ENCODE results near the gene MAP3K7. TPM values are rescaled to one million over a fixed set of nuclear protein-coding genes. Genes with fewer than 3 reads are reported as not detected.

Gene MAP3K7
- total and polyA plus RNA-seq, 2 of the 13 experiments (the other 11 are each of a cell fraction or from before 2014, with no cell fraction given): 24.1 to 24.4 TPM

GRCh38 chr6:90494067-90494780 is 92.6 kb downstream of the MAP3K7 start:
- H3K9me3 ChIP-seq (ENCODE audit: low read length): no peaks in the 10 kb centered on the region
- no TSS peak for BruUV-seq (replicated peaks)
- no peak for DNase-seq (ENCODE audit: low spot score)
- no peak for ATAC-seq
- no peak overlapping the region for H3K4me2 ChIP-seq (ENCODE audit: low read depth, low read length)
- H2AFZ ChIP-seq (ENCODE audit: low read length): no peak overlapping the region
- 27% methylated on average over 7 of the region's 7 CpGs for WGBS (ENCODE audit: low lambda C conversion rate)
- TF ChIP-seq MTF2 (CRISPR knock-in tag; IDR thresholded peaks at IDR 0.05; ENCODE audit: borderline replicate concordance) (no peak), GFI1 (CRISPR knock-in tag; IDR thresholded peaks at IDR 0.05; ENCODE audit: borderline replicate concordance) (no peak), RAD21 (CRISPR knock-in tag; IDR thresholded peaks at IDR 0.05) (no peak), SMAD1 (CRISPR knock-in tag; IDR thresholded peaks at IDR 0.05; ENCODE audit: borderline replicate concordance, low read depth) (no peak)
- in situ Hi-C loops (cut with HindIII; ENCODE audit: extremely low pct_ligation_motif_present, low pct_unique_long_range_greater_than_20kb) (loop anchor here (25.0 kb wide), 1 partner anchor 207 kb away; the partner anchor contains the start of gene BACH2), intact Hi-C loops (cut with micrococcal nuclease; ENCODE audit: unreplicated experiment) (no loop called here)
- no peaks in the 10 kb centered on the region; a peak in 1 of 5 replicates for H3K27me3 ChIP-seq (ENCODE audit: control insufficient read depth in 1 of 2, insufficient read depth in 2 of 2, low read length in 2 of 2)
- H4K20me1 ChIP-seq (ENCODE audit: insufficient read depth, low read length): no peaks in the 10 kb centered on the region
- no peaks in the 10 kb centered on the region for H3K79me2 ChIP-seq (ENCODE audit: insufficient read depth, low read length)
- POLR2A ChIA-PET: no interaction called here
- H3K27ac ChIP-seq (ENCODE audit: extremely low read length, insufficient read depth, low read length): no peak overlapping the region
- FAIRE-seq: no peak
- H3K9ac ChIP-seq (ENCODE audit: insufficient read depth, low read depth, low read length): no peak overlapping the region
- no peaks in the 10 kb centered on the region for H3K4me1 ChIP-seq (ENCODE audit: insufficient read depth, low read length)
- CTCF ChIA-PET (ENCODE audit: low intra/inter-chr PET ratio, low total read pairs): no interaction called here
- no peak overlapping the region for H3K4me3 ChIP-seq (replicated peaks in 1 of 3; ENCODE audit: insufficient read depth in 1 of 3, low read depth in 2 of 3, low read length in 3 of 3)
- no peaks in the 10 kb centered on the region for H3K36me3 ChIP-seq (replicated peaks in 1 of 2; ENCODE audit: control insufficient read depth in 1 of 2, insufficient read depth in 2 of 2, low read length in 2 of 2)

- in situ Hi-C loops (cut with HindIII; ENCODE audit: extremely low pct_ligation_motif_present, low pct_unique_long_range_greater_than_20kb): loop anchor here (25.0 kb wide), 1 partner anchor 206 kb away; the partner anchor contains the start of gene BACH2
- Histone ChIP-seq H3K9me3 (ENCODE audit: low read length) (no peaks in the 10 kb centered on the region), H3K36me3 (replicated peaks in 1 of 2; ENCODE audit: control insufficient read depth in 1 of 2, insufficient read depth in 2 of 2, low read length in 2 of 2) (no peaks in the 10 kb centered on the region), H3K4me3 (replicated peaks in 1 of 3; ENCODE audit: insufficient read depth in 1 of 3, low read depth in 2 of 3, low read length in 3 of 3) (no peak overlapping the region), H3K79me2 (ENCODE audit: insufficient read depth, low read length) (no peaks in the 10 kb centered on the region), H2AFZ (ENCODE audit: low read length) (no peak overlapping the region), H3K27ac (ENCODE audit: extremely low read length, insufficient read depth, low read length) (no peak overlapping the region), H4K20me1 (ENCODE audit: insufficient read depth, low read length) (no peaks in the 10 kb centered on the region), H3K9ac (ENCODE audit: insufficient read depth, low read depth, low read length) (no peak overlapping the region), H3K4me1 (ENCODE audit: insufficient read depth, low read length) (no peaks in the 10 kb centered on the region), H3K27me3 (ENCODE audit: control insufficient read depth in 1 of 2, insufficient read depth in 2 of 2, low read length in 2 of 2) (no peaks in the 10 kb centered on the region; a peak in 1 of 5 replicates), H3K4me2 (ENCODE audit: low read depth, low read length) (no peak overlapping the region)
- BruUV-seq (replicated peaks): no TSS peak
- CTCF ChIA-PET (ENCODE audit: low intra/inter-chr PET ratio, low total read pairs): no interaction called here
- intact Hi-C loops (cut with micrococcal nuclease; ENCODE audit: unreplicated experiment): no loop called here
- ATAC-seq: no peak
- POLR2A ChIA-PET: no interaction called here
- DNase-seq (ENCODE audit: low spot score): no peak
- 4% methylated on average over 2 of the region's 2 CpGs for WGBS (ENCODE audit: low lambda C conversion rate)
- no peak for FAIRE-seq
- no peak for TF ChIP-seq ZNF768 (CRISPR knock-in tag; IDR thresholded peaks at IDR 0.05)
- TF ChIP-seq KMT2B (CRISPR knock-in tag; IDR thresholded peaks at IDR 0.05): no peak
- TF ChIP-seq ZNF10 (CRISPR knock-in tag; IDR thresholded peaks at IDR 0.05; ENCODE audit: borderline replicate concordance, low read depth): no peak
- no peak for TF ChIP-seq DR1 (CRISPR knock-in tag; IDR thresholded peaks at IDR 0.05)
- TF ChIP-seq RARA (CRISPR knock-in tag; IDR thresholded peaks at IDR 0.05): no peak
- no peak for TF ChIP-seq RBM22 (optimal IDR thresholded peaks at IDR 0.05; ENCODE audit: low read length)
- TF ChIP-seq SMYD3 (CRISPR knock-in tag; IDR thresholded peaks at IDR 0.05): no peak
- TF ChIP-seq MTERF4 (CRISPR knock-in tag; IDR thresholded peaks at IDR 0.05): no peak
- TF ChIP-seq KLF15 (CRISPR knock-in tag; IDR thresholded peaks at IDR 0.05; ENCODE audit: borderline replicate concordance): no peak
- no peak for TF ChIP-seq ZNF83 (CRISPR knock-in tag; IDR thresholded peaks at IDR 0.05; ENCODE audit: borderline replicate concordance)
- TF ChIP-seq E2F5 (CRISPR knock-in tag; conservative IDR thresholded peaks at IDR 0.05): no peak
- TF ChIP-seq IRX3 (CRISPR knock-in tag; IDR thresholded peaks at IDR 0.05; ENCODE audit: borderline replicate concordance, low read depth): no peak
- TF ChIP-seq ZNF101 (CRISPR knock-in tag; IDR thresholded peaks at IDR 0.05; ENCODE audit: borderline replicate concordance, low read depth): no peak
- no peak for TF ChIP-seq HNRNPUL1 (IDR thresholded peaks at IDR 0.05; ENCODE audit: low read depth, low read length)
Measured at GRCh38 chr6:90493332-90493731, 93.5 kb downstream of the MAP3K7 start.
